HepG2 (cell line): ENCODE results near the gene GNG7. TPM values are rescaled to one million over a fixed set of nuclear protein-coding genes. Genes with fewer than 3 reads are reported as not detected.

Source experiments
- ATAC-seq: fragments of 200-7000 bp; cut with Tn5 transposase; 3 replicates; pipeline ENCODE4 v1.9.1; 2020; ENCODE audit warnings: mild to moderate bottlenecking, moderate library complexity
- BruUV-seq: library from RNA; stranded (reverse); fragments of 400-500 nt; replicated peaks from 2 replicates; lab custom pipeline; 2021; lab: Mats Ljungman, UMichigan
- CTCF ChIA-PET: fragments of 300-600 bp; formaldehyde crosslinking; extraction: SDS; loops from one replicate; lab custom pipeline; 2021; ENCODE audit warnings: low total read pairs, inconsistent platforms, low intra/inter-chr PET ratio; lab: Yijun Ruan, JAX
- POLR2A ChIA-PET: fragments of 350-600 bp; sonication (Branson Sonifier 250); formaldehyde crosslinking; loops from one replicate; lab custom pipeline; 2020; ENCODE audit warnings: antibody characterized with exemption, inconsistent platforms; lab: Yijun Ruan, JAX
- DNase-seq: peaks from one replicate; pipeline ENCODE4 v3.0.0-alpha.2; 2015; ENCODE audit warnings: low spot score
- FAIRE-seq: peaks from 3 replicates; lab custom pipeline; 2011; peaks lifted over from hg19 to GRCh38; lab: Jason Lieb, UNC
- H2AFZ ChIP-seq: one replicate; pipeline ENCODE4 v1.6.1; 2011; ENCODE audit warnings: low read length, inconsistent platforms
- H3K27ac ChIP-seq: fragments of 300-600 bp; 3 replicates; pipeline ENCODE4 v1.8.0; 2011; ENCODE audit warnings: mixed run types, mild to moderate bottlenecking, mixed read lengths, low read length, inconsistent platforms; ENCODE audit not compliant: insufficient read depth; ENCODE audit errors: extremely low read length
- H3K27me3 ChIP-seq, 2 experiments: fragments of 200-600 bp in 1 of 2; 2 replicates in 1 of 2; 3 replicates in 1 of 2; pipeline versions ENCODE4 v1.6.0 to v1.8.0; 2011; ENCODE audit warnings: low read length in 2 of 2, mild to moderate bottlenecking in 2 of 2, moderate library complexity in 2 of 2, inconsistent platforms in 1 of 2; ENCODE audit not compliant: insufficient read depth in 2 of 2, control insufficient read depth in 1 of 2
- H3K36me3 ChIP-seq, 2 experiments: fragments of 200-600 bp in 1 of 2; replicated peaks in 1 of 2; 2 replicates in 1 of 2; 3 replicates in 1 of 2; pipeline versions ENCODE4 v1.5.1 to v1.8.0; 2011; ENCODE audit warnings: low read length in 2 of 2, inconsistent platforms in 1 of 2; ENCODE audit not compliant: insufficient read depth in 2 of 2, control insufficient read depth in 1 of 2
- H3K4me1 ChIP-seq: 2 replicates; pipeline ENCODE4 v1.5.1; 2012; ENCODE audit warnings: low read length, inconsistent platforms; ENCODE audit not compliant: insufficient read depth
- H3K4me2 ChIP-seq: 2 replicates; pipeline ENCODE4 v1.6.0; 2011; ENCODE audit warnings: low read depth, low read length, inconsistent platforms
- H3K4me3 ChIP-seq, 3 experiments: fragments of 200-600 bp in 1 of 3; sonication (generic), shearing (Covaris generic) in 1 of 3; replicated peaks in 1 of 3; 2 replicates each; pipeline ENCODE4 v1.5.1; 2011 to 2016; ENCODE audit warnings: low read length in 3 of 3, inconsistent platforms in 2 of 3, low read depth in 2 of 3, mild to moderate bottlenecking in 2 of 3, control low read depth in 1 of 3, mixed read lengths in 1 of 3; ENCODE audit not compliant: insufficient read depth in 1 of 3
- H3K79me2 ChIP-seq: one replicate; pipeline ENCODE4 v1.6.1; 2011; ENCODE audit warnings: low read length, inconsistent platforms; ENCODE audit not compliant: insufficient read depth
- H3K9ac ChIP-seq: 2 replicates; pipeline ENCODE4 v1.6.0; 2011; ENCODE audit warnings: mild to moderate bottlenecking, low read depth, low read length, inconsistent platforms; ENCODE audit not compliant: insufficient read depth
- H3K9me3 ChIP-seq: 2 replicates; pipeline ENCODE4 v1.5.1; 2012; ENCODE audit warnings: mild to moderate bottlenecking, low read length
- H4K20me1 ChIP-seq: 2 replicates; pipeline ENCODE4 v1.6.0; 2011; ENCODE audit warnings: inconsistent platforms, mild to moderate bottlenecking, low read length, moderate library complexity; ENCODE audit not compliant: insufficient read depth
- ARHGAP35 ChIP-seq: sonication (generic); formaldehyde crosslinking; IDR thresholded peaks from 2 replicates; pipeline ENCODE4 v1.9.0; 2022; ENCODE audit warnings: mild to moderate bottlenecking, inconsistent platforms, moderate library complexity, missing genetic modification reagents, borderline replicate concordance
- FOXO1 ChIP-seq: sonication (generic); formaldehyde crosslinking; IDR thresholded peaks from 2 replicates; pipeline ENCODE4 v1.4.0; 2020; ENCODE audit warnings: missing genetic modification reagents
- GTF3A ChIP-seq: sonication (generic); formaldehyde crosslinking; conservative IDR thresholded peaks from 2 replicates; pipeline ENCODE4 v1.4.0; 2020; ENCODE audit warnings: mild to moderate bottlenecking, missing genetic modification reagents
- HNF1A ChIP-seq, 2 experiments: sonication (generic) in 1 of 2; formaldehyde crosslinking in 1 of 2; IDR thresholded peaks; 2 replicates each; pipeline versions ENCODE4 v1.4.0 to v1.6.1; 2016 to 2020; ENCODE audit warnings: borderline replicate concordance in 1 of 2, low read depth in 1 of 2, mild to moderate bottlenecking in 1 of 2, missing genetic modification reagents in 1 of 2
- ISX ChIP-seq: sonication (generic); formaldehyde crosslinking; conservative IDR thresholded peaks from 2 replicates; pipeline ENCODE4 v1.5.0; 2020; ENCODE audit warnings: missing genetic modification reagents
- KDM5B ChIP-seq: sonication (generic); formaldehyde crosslinking; IDR thresholded peaks from 2 replicates; pipeline ENCODE4 v1.4.0; 2020; ENCODE audit warnings: missing genetic modification reagents, mild to moderate bottlenecking, borderline replicate concordance
- KMT2A ChIP-seq: sonication (generic); formaldehyde crosslinking; IDR thresholded peaks from 2 replicates; pipeline ENCODE4 v1.4.0; 2020; ENCODE audit warnings: missing genetic modification reagents
- MEIS1 ChIP-seq: sonication (generic); formaldehyde crosslinking; IDR thresholded peaks from 2 replicates; pipeline ENCODE4 v1.9.0; 2021; ENCODE audit warnings: mild to moderate bottlenecking, missing genetic modification reagents, moderate library complexity, borderline replicate concordance
- NFRKB ChIP-seq: fragments of 450-650 bp; IDR thresholded peaks from 2 replicates; pipeline ENCODE4 v1.6.1; 2017
- NR3C1 ChIP-seq: sonication (generic); formaldehyde crosslinking; IDR thresholded peaks from 2 replicates; pipeline ENCODE4 v1.4.0; 2020; ENCODE audit warnings: missing genetic modification reagents
- PCBP1 ChIP-seq: fragments of 200-400 bp; formaldehyde crosslinking; IDR thresholded peaks from 2 replicates; pipeline ENCODE4 v1.6.1; 2017; ENCODE audit warnings: mild to moderate bottlenecking, low read depth, low read length, borderline replicate concordance
- U2AF2 ChIP-seq: fragments of 200-400 bp; formaldehyde crosslinking; IDR thresholded peaks from 2 replicates; pipeline ENCODE4 v1.6.1; 2017; ENCODE audit warnings: low read depth, mild to moderate bottlenecking, low read length
- ZBTB42 ChIP-seq: sonication (generic); formaldehyde crosslinking; IDR thresholded peaks from 2 replicates; pipeline ENCODE4 v1.5.0; 2020; ENCODE audit warnings: mild to moderate bottlenecking, missing genetic modification reagents
- ZFYVE20 ChIP-seq: sonication (generic); formaldehyde crosslinking; IDR thresholded peaks from 2 replicates; pipeline ENCODE4 v1.8.0; 2023; ENCODE audit warnings: low read depth, mild to moderate bottlenecking, moderate library complexity, missing genetic modification reagents, borderline replicate concordance
- ZNF274 ChIP-seq: sonication (generic); formaldehyde crosslinking; IDR thresholded peaks from 2 replicates; pipeline ENCODE4 v1.5.1; 2020; ENCODE audit warnings: mild to moderate bottlenecking, missing genetic modification reagents
- ZNF335 ChIP-seq: sonication (generic); formaldehyde crosslinking; IDR thresholded peaks from 2 replicates; pipeline ENCODE4 v1.4.0; 2020; ENCODE audit warnings: missing genetic modification reagents
- ZNF513 ChIP-seq: sonication (generic); formaldehyde crosslinking; conservative IDR thresholded peaks from 2 replicates; pipeline ENCODE4 v1.5.0; 2020; ENCODE audit warnings: missing genetic modification reagents
- ZNF564 ChIP-seq: sonication (generic); formaldehyde crosslinking; IDR thresholded peaks from 2 replicates; pipeline ENCODE4 v1.8.1; 2023; ENCODE audit warnings: mild to moderate bottlenecking, missing genetic modification reagents
- WGBS: methylation state at CpG from one replicate; pipeline ENCODE4 v1.1.6; 2017; ENCODE audit warnings: low lambda C conversion rate; 5-methylcytosine and 5-hydroxymethylcytosine counted together
- in situ Hi-C: cut with HindIII; loops from 2 replicates; pipeline ENCODE4 v1.10.0; 2017; ENCODE audit warnings: low pct_unique_long_range_greater_than_20kb; ENCODE audit not compliant: extremely low pct_ligation_motif_present
- intact Hi-C: fragments of 100-400 bp; cut with micrococcal nuclease; formaldehyde crosslinking; loops from one replicate; pipeline ENCODE4 v1.10.0; 2022; ENCODE audit not compliant: unreplicated experiment
- polyA plus RNA-seq, 8 experiments: library from polyadenylated mRNA; depleted of rRNA in 3 of 8; stranded (reverse) in 7 of 8; unstranded in 1 of 8; fragments of >200 nt; fragmentation: Illumina TruSeq in 4 of 8; extraction: Trizol in 4 of 8; gene quantifications; 2 replicates each; pipeline versions ENCODE4 v1.2.1 to v1.2.3, GENCODE V29; 2011 to 2016; ENCODE audit warnings: low read depth in 4 of 8, missing spikeins in 1 of 8, mixed read lengths in 1 of 8; ENCODE audit not compliant: insufficient read depth in 1 of 8
- total RNA-seq, 5 experiments: library from RNA; depleted of rRNA; stranded (reverse); fragments of >200 nt; fragmentation: Illumina TruSeq; extraction: Trizol; gene quantifications; 2 replicates each; pipeline ENCODE4 v1.2.3, GENCODE V29; 2016; ENCODE audit warnings: low read depth in 1 of 5

The GNG7 gene
- total and polyA plus RNA-seq, 2 of the 13 experiments (the other 11 are each of a cell fraction or from before 2014, with no cell fraction given), result 1.4 to 3.3 TPM

GRCh38 chr19:2475702-2476450 lies 226.6 kb downstream of the GNG7 start, which contains the start of gene GADD45B:
GADD45B (plus strand) TSS chr19:2476127; CDS start chr19:2476359, 232 bp downstream.
- Histone ChIP-seq H3K4me3 (peak within 1 kb of the TSS; percentile 92 to 100 (median 98)), H3K9me3 (no peaks in the 10 kb centered on the region), H4K20me1 (peaks cover 28% of the 10 kb centered on the region; the same call in 1 of the 2 replicates), H3K27ac (peak within 1 kb of the TSS; percentile 56), H2AFZ (no peak within 1 kb of the TSS), H3K4me1 (peaks cover 33% of the 10 kb centered on the region), H3K9ac (peak within 1 kb of the TSS; percentile 91), H3K4me2 (peak within 1 kb of the TSS; percentile 99), H3K36me3 (no peaks in the 10 kb centered on the region; a peak in 1 of 5 replicates), H3K27me3 (no peaks in the 10 kb centered on the region; a peak in 2 of 5 replicates), H3K79me2 (peaks cover 14% of the 10 kb centered on the region)
- ATAC-seq (peak; percentile 56), FAIRE-seq (peak; percentile 89), DNase-seq (peak; percentile 93)
- ChIA-PET CTCF (interaction anchor here (3.1 kb wide), 1 partner anchor 137 kb away, joined by 39 read pairs; no protein-coding TSS in a partner anchor), POLR2A (interaction anchor here (0.6 to 5.9 kb wide), 61 partner anchors 8 to 1287 kb away, joined by 3 to 199 read pairs (median 8); partner anchors contain the start of genes LMNB2, MRPL54, TIMM13 and ZNF556)
- WGBS, result 1% methylated on average over 34 of the region's 70 CpGs
- in situ Hi-C loops, result loop anchor here (5.0 kb wide), 2 partner anchors 66 to 136 kb away; no protein-coding TSS in a partner anchor
- BruUV-seq, result no TSS peak
- intact Hi-C loops, result loop anchor here (1.0 to 5.0 kb wide), 3 partner anchors 51 to 103 kb away; no protein-coding TSS in a partner anchor
- TF ChIP-seq ZNF513 (CRISPR knock-in tag), result no peak
- no peak for TF ChIP-seq ZFYVE20 (CRISPR knock-in tag)
- TF ChIP-seq KMT2A (CRISPR knock-in tag), result no peak
- TF ChIP-seq ZNF274 (CRISPR knock-in tag), result no peak
- TF ChIP-seq FOXO1 (CRISPR knock-in tag), result peak; percentile 16; the same call in 1 of the 2 replicates
- peak; percentile 68; the same call in 1 of the 2 replicates for TF ChIP-seq ZNF335 (CRISPR knock-in tag)
- no peak for TF ChIP-seq NFRKB
- no peak for TF ChIP-seq U2AF2
- no peak; the same call in 1 of the 2 replicates for TF ChIP-seq ZBTB42 (CRISPR knock-in tag)
- peak; percentile 13; the same call in 1 of the 2 replicates for TF ChIP-seq MEIS1 (CRISPR knock-in tag)
- no peak for TF ChIP-seq HNF1A (IDR thresholded peaks at IDR 0.05; ENCODE audit: low read depth)
- TF ChIP-seq HNF1A (CRISPR knock-in tag; IDR thresholded peaks at IDR 0.05; ENCODE audit: borderline replicate concordance), result peak; percentile 49; the same call in 1 of the 2 replicates
- TF ChIP-seq KDM5B (CRISPR knock-in tag), result 0 out of 2 replicates have a peak, but pooled peaks have one; percentile 1
- TF ChIP-seq ZNF564 (CRISPR knock-in tag), result no peak; the same call in 1 of the 2 replicates
- TF ChIP-seq ISX, result no peak
- no peak for TF ChIP-seq PCBP1
- TF ChIP-seq ARHGAP35 (CRISPR knock-in tag), result peak; percentile 92
- no peak for TF ChIP-seq GTF3A (CRISPR knock-in tag)
- TF ChIP-seq NR3C1 (CRISPR knock-in tag), result 0 out of 2 replicates have a peak, but pooled peaks have one; percentile 47
